HFFc6 (cell line): ENCODE measurements around the gene IGSF22. TPM values are rescaled to one million over a fixed set of nuclear protein-coding genes. Genes with fewer than 3 reads are reported as not detected.

Experiments
- DNase-seq: peaks from one replicate; pipeline ENCODE4 v3.0.0-alpha.2; 2018
- H3K27ac Mint-ChIP-seq: 2 replicates; pipeline ENCODE4 v1.8.0; 2020; ENCODE audit warnings: mild to moderate bottlenecking, mixed read lengths
- H3K27me3 Mint-ChIP-seq: 2 replicates; pipeline ENCODE4 v1.8.0; 2021; ENCODE audit warnings: mild to moderate bottlenecking, moderate library complexity, mixed read lengths; ENCODE audit not compliant: insufficient read depth
- H3K36me3 Mint-ChIP-seq: 2 replicates; pipeline ENCODE4 v1.8.0; 2021; ENCODE audit warnings: low read depth, mixed read lengths
- H3K4me1 Mint-ChIP-seq: 2 replicates; pipeline ENCODE4 v1.8.0; 2020; ENCODE audit warnings: low read depth, mixed read lengths
- H3K4me3 Mint-ChIP-seq: 2 replicates; pipeline ENCODE4 v1.8.0; 2020; ENCODE audit warnings: mild to moderate bottlenecking, moderate library complexity, mixed read lengths
- H3K9me3 Mint-ChIP-seq: 2 replicates; pipeline ENCODE4 v1.8.0; 2020; ENCODE audit warnings: mild to moderate bottlenecking, mixed read lengths
- CTCF ChIP-seq: fragments of 200-600 bp; sonication (generic); IDR thresholded peaks from 2 replicates; pipeline ENCODE4 v1.5.0; 2021; ENCODE audit warnings: antibody characterized with exemption, mild to moderate bottlenecking
- total RNA-seq, 6 experiments: library from RNA; stranded (reverse); fragmentation: NEBNext Ultra II Directional; extraction: Animal tissue kit (Norgen Biotek cat#: 25700); gene quantifications; 2 replicates in 1 of 6; 3 replicates in 5 of 6; pipeline ENCODE4 v1.2.3, GENCODE V29; 2021

Gene IGSF22
- total RNA-seq, 6 experiments from 2014 or later, result not detected

- DNase-seq, result no peak
- TF ChIP-seq CTCF, result no peak
- Mint-ChIP-seq H3K9me3 (no peaks in the 10 kb centered on the region), H3K36me3 (no peaks in the 10 kb centered on the region), H3K4me3 (no peak overlapping the region), H3K27me3 (peaks cover 56% of the 10 kb centered on the region), H3K27ac (no peak overlapping the region), H3K4me1 (no peaks in the 10 kb centered on the region)
Observed at GRCh38 chr11:18705651-18706281, 20.2 kb downstream of the IGSF22 start.

- no peaks in the 10 kb centered on the region for H3K9me3 Mint-ChIP-seq
- no peak overlapping the region for H3K27ac Mint-ChIP-seq
- H3K27me3 Mint-ChIP-seq, result peaks cover 55% of the 10 kb centered on the region
- no peak for DNase-seq
- no peaks in the 10 kb centered on the region for H3K36me3 Mint-ChIP-seq
- no peak overlapping the region for H3K4me3 Mint-ChIP-seq
- H3K4me1 Mint-ChIP-seq, result no peaks in the 10 kb centered on the region
- TF ChIP-seq CTCF, result no peak
Observed at GRCh38 chr11:18704698-18705097, 21.3 kb downstream of the IGSF22 start.

GRCh38 chr11:18704045-18704645 lies 21.8 kb downstream of the IGSF22 start:
- Mint-ChIP-seq H3K36me3 (no peaks in the 10 kb centered on the region), H3K27me3 (peaks cover 56% of the 10 kb centered on the region), H3K27ac (no peak overlapping the region), H3K4me1 (no peaks in the 10 kb centered on the region), H3K9me3 (no peaks in the 10 kb centered on the region), H3K4me3 (no peak overlapping the region)
- no peak for TF ChIP-seq CTCF
- DNase-seq, result no peak

- Mint-ChIP-seq H3K4me3 (no peak overlapping the region), H3K9me3 (no peaks in the 10 kb centered on the region), H3K36me3 (no peaks in the 10 kb centered on the region), H3K27me3 (peaks cover 48% of the 10 kb centered on the region), H3K4me1 (peaks cover 2% of the 10 kb centered on the region), H3K27ac (no peak overlapping the region)
- no peak for DNase-seq
- TF ChIP-seq CTCF, result no peak
Observed at GRCh38 chr11:18703001-18703763, 22.8 kb downstream of the IGSF22 start.

- TF ChIP-seq CTCF, result no peak
- Mint-ChIP-seq H3K27ac (no peak overlapping the region), H3K9me3 (no peaks in the 10 kb centered on the region), H3K27me3 (peaks cover 36% of the 10 kb centered on the region), H3K4me3 (no peak overlapping the region), H3K36me3 (no peaks in the 10 kb centered on the region), H3K4me1 (peaks cover 17% of the 10 kb centered on the region)
- no peak for DNase-seq
Observed at GRCh38 chr11:18701614-18702216, 24.3 kb downstream of the IGSF22 start.
